Measurements from ENCODE around the gene KLF3.

KLF3 gene

DNA sequence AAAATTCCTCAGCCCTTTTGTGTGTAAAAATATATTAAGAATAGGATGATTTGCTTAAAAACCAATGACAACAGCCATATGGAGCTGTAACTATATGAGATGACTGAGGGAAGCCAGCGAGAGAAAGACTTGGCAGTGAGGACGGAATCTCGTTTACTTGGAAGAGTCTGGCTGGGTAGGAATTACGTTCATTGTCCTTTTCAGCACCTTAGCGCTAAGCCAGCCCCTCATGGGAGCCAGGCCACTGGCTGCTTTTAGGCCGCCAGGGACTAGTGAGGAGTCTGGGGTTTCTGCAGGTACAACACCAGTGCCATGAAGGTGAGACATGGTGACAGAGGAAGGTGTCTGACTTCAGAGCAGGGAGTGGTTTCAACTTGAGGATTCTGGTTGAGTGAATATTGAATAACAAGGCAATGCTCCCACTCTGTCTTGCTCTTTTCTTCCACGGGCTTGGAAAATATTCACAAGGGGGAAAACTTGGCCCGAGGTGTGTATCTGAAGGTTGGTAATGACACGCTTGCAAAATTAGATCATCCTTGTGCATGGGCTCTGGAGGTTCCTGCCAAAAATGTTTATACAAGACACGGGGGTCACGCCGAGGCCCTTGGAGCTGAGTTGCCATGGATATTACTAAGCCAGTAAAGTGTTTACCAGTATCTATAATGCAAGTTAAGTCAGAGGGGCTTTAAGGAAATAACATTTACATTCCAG lies 17.4 kb downstream of the KLF3 start:
- no peaks in the 10 kb centered on the region for H3K9me3 ChIP-seq (ENCODE audit: control insufficient read depth in 1 of 2, low read length in 2 of 2)
- H3K4me1 ChIP-seq (ENCODE audit: control insufficient read depth in 1 of 2, insufficient read depth in 2 of 2, low read length in 2 of 2) = peaks cover 29 to 43% of the 10 kb centered on the region in 2 donors
- H3K27ac ChIP-seq (ENCODE audit: low read depth, low read length) = no peak overlapping the region
- H3K4me3 ChIP-seq (ENCODE audit: low read depth in 1 of 2, low read length in 2 of 2) = no peak overlapping the region
- H3K9ac ChIP-seq (ENCODE audit: low read depth in 1 of 2, low read length in 2 of 2) = no peak overlapping the region
- H3K36me3 ChIP-seq (ENCODE audit: control insufficient read depth in 1 of 2, insufficient read depth in 2 of 2, low read length in 2 of 2) = peaks cover 24 to 39% of the 10 kb centered on the region in 2 donors
- no peaks in the 10 kb centered on the region for H3K27me3 ChIP-seq (ENCODE audit: control insufficient read depth in 1 of 2, insufficient read depth in 2 of 2, low read length in 2 of 2)

DNA sequence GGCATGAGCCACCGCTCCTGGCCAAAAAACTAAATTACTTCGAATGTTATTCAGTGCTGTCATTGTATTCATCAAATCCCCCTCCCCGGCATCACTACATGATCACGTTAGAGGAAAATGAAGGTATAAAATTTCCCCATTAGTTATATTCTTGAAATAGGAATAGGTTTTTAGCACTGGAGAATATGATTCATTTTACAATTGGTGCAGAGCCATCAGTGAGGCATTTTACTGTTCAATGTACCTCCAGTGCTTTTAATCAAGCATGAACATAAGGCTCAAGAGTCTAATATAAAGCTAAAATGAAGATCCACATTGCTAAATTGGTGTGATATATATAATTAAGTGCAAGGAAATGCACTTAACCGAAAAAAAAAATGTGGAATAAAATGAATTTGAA lies 18.3 kb downstream of the KLF3 start:
- H3K4me3 ChIP-seq (ENCODE audit: low read depth in 1 of 2, low read length in 2 of 2) = no peak overlapping the region
- no peaks in the 10 kb centered on the region for H3K9me3 ChIP-seq (ENCODE audit: control insufficient read depth in 1 of 2, low read length in 2 of 2)
- no peak overlapping the region for H3K27ac ChIP-seq (ENCODE audit: low read depth, low read length)
- no peak overlapping the region for H3K9ac ChIP-seq (ENCODE audit: low read depth in 1 of 2, low read length in 2 of 2)
- H3K36me3 ChIP-seq (ENCODE audit: control insufficient read depth in 1 of 2, insufficient read depth in 2 of 2, low read length in 2 of 2) = peaks cover 28 to 45% of the 10 kb centered on the region in 2 donors
- H3K4me1 ChIP-seq (ENCODE audit: control insufficient read depth in 1 of 2, insufficient read depth in 2 of 2, low read length in 2 of 2) = peaks cover 35 to 43% of the 10 kb centered on the region in 2 donors
- H3K27me3 ChIP-seq (ENCODE audit: control insufficient read depth in 1 of 2, insufficient read depth in 2 of 2, low read length in 2 of 2) = no peaks in the 10 kb centered on the region

DNA sequence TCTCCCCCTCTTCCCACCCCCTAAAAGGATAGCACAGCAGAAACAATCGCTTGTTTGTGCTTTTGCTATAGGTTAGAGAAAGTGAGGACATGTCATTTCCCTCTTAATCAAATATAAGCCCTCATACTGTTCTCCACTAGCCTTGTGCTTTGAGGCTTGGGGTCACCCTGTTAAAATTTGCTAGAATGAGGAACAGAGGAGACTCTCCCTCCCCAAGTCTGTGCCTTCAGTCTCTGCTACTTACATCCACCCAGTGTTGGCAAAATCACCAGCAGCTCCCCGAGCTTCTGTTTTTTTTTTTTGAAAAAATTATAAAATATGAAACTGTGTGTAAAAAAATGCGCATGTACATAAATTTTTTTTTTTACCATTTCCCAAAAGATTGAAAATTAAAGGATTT lies 19.3 kb downstream of the KLF3 start:
- Histone ChIP-seq H3K9me3 (ENCODE audit: control insufficient read depth in 1 of 2, low read length in 2 of 2) (no peaks in the 10 kb centered on the region), H3K36me3 (ENCODE audit: control insufficient read depth in 1 of 2, insufficient read depth in 2 of 2, low read length in 2 of 2) (peaks cover 28 to 48% of the 10 kb centered on the region in 2 donors), H3K27me3 (ENCODE audit: control insufficient read depth in 1 of 2, insufficient read depth in 2 of 2, low read length in 2 of 2) (no peaks in the 10 kb centered on the region), H3K4me1 (ENCODE audit: control insufficient read depth in 1 of 2, insufficient read depth in 2 of 2, low read length in 2 of 2) (peaks cover 27 to 35% of the 10 kb centered on the region in 2 donors), H3K9ac (ENCODE audit: low read depth in 1 of 2, low read length in 2 of 2) (no peak overlapping the region), H3K4me3 (ENCODE audit: low read depth in 1 of 2, low read length in 2 of 2) (no peak overlapping the region), H3K27ac (ENCODE audit: low read depth, low read length) (no peak overlapping the region)

DNA sequence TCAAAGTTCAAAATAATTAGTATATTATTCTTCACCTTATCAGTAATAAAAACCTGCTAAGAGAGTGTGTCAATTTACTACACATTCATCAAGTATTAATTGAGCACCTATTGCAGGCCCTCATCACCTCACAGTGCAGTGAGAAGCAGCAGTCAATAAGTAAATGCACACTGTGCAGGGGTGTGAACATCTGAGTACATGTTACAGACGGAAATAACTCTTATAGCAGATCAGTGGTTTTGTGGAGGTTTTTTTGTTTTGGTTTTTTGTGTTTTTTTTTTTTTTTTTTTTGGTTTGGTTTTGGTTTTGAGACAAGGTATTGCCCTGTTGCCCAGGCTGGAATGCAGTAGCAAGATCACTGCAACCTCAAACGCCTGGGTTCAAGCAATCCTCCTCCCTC lies 20.3 kb downstream of the KLF3 start:
- Histone ChIP-seq H3K4me1 (ENCODE audit: control insufficient read depth in 1 of 2, insufficient read depth in 2 of 2, low read length in 2 of 2) (peaks cover 27 to 30% of the 10 kb centered on the region in 2 donors), H3K9me3 (ENCODE audit: control insufficient read depth in 1 of 2, low read length in 2 of 2) (no peaks in the 10 kb centered on the region), H3K27ac (ENCODE audit: low read depth, low read length) (no peak overlapping the region), H3K9ac (ENCODE audit: low read depth in 1 of 2, low read length in 2 of 2) (no peak overlapping the region), H3K36me3 (ENCODE audit: control insufficient read depth in 1 of 2, insufficient read depth in 2 of 2, low read length in 2 of 2) (peaks cover 38 to 57% of the 10 kb centered on the region in 2 donors), H3K4me3 (ENCODE audit: low read depth in 1 of 2, low read length in 2 of 2) (no peak overlapping the region), H3K27me3 (ENCODE audit: control insufficient read depth in 1 of 2, insufficient read depth in 2 of 2, low read length in 2 of 2) (no peaks in the 10 kb centered on the region)

DNA sequence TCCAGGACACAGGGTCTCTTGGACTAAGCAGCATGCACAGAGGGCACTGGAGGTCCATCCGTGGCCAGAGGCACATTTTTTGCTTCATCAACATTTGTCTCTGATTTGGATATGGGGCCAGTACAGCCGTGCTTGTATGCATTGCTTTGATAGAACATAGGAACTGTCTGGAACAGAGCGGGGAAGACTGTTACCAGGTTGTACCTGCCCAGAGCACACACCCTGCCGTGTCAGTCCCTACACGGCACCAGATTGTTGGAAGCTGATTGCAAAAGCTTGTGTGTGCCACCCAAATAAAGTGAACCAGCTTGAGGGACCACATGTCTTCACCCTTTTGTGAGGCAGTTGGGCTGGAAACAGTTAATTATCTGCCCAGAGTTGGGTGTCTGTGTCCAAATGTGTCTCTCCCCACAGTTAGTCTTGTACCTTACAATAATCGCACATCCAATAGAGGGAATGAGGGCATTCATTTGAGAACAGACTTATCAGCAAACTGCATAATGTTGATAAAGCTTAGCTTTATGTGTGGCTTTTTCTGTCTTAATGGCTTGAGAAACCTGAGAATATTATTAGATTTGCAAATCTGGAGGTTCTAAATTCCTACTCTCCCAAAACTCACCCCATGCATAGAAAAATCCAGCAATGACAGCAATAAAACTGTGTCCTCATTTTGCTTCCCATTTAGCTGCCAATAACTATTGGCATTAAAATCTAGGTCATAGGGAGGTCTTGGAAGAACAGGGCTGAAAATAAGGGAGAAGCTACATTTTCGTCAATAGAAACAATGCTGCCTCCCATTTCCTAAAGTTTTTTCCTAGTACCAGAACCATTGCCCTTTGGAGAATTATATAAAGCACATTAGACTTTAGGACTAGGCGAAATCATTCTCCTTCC lies 21.2 kb downstream of the KLF3 start:
- H3K36me3 ChIP-seq (ENCODE audit: control insufficient read depth in 1 of 2, insufficient read depth in 2 of 2, low read length in 2 of 2) = peaks cover 46 to 66% of the 10 kb centered on the region in 2 donors
- no peak overlapping the region for H3K27ac ChIP-seq (ENCODE audit: low read depth, low read length)
- H3K9me3 ChIP-seq (ENCODE audit: control insufficient read depth in 1 of 2, low read length in 2 of 2) = no peaks in the 10 kb centered on the region
- peaks cover 27 to 30% of the 10 kb centered on the region in 2 donors for H3K4me1 ChIP-seq (ENCODE audit: control insufficient read depth in 1 of 2, insufficient read depth in 2 of 2, low read length in 2 of 2)
- no peaks in the 10 kb centered on the region for H3K27me3 ChIP-seq (ENCODE audit: control insufficient read depth in 1 of 2, insufficient read depth in 2 of 2, low read length in 2 of 2)
- no peak overlapping the region for H3K9ac ChIP-seq (ENCODE audit: low read depth in 1 of 2, low read length in 2 of 2)
- H3K4me3 ChIP-seq (ENCODE audit: low read depth in 1 of 2, low read length in 2 of 2) = no peak overlapping the region

DNA sequence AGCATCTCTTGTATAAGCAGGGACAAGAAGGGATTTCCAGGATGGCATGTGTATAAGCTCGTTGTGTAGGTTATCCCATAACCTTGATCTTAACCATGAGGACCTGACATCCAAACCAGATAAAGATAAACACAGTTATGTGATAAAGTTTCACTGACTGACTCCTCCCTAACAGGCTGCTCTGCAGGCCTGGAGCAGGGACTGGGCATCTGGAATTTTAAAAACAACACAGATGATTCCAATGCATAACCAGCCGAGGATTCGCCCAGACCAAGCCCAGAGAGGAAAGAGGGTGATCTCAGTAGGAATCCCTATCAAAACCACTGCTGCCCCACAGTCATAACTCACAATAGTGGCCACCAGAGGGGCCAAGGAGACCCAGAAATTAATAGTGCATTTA lies 22.7 kb downstream of the KLF3 start:
- H3K4me1 ChIP-seq (ENCODE audit: control insufficient read depth in 1 of 2, insufficient read depth in 2 of 2, low read length in 2 of 2) = peaks cover 20 to 37% of the 10 kb centered on the region in 2 donors
- no peaks in the 10 kb centered on the region for H3K27me3 ChIP-seq (ENCODE audit: control insufficient read depth in 1 of 2, insufficient read depth in 2 of 2, low read length in 2 of 2)
- H3K4me3 ChIP-seq (ENCODE audit: low read depth in 1 of 2, low read length in 2 of 2) = no peak overlapping the region
- no peak overlapping the region for H3K9ac ChIP-seq (ENCODE audit: low read depth in 1 of 2, low read length in 2 of 2)
- H3K27ac ChIP-seq (ENCODE audit: low read depth, low read length) = no peak overlapping the region
- H3K36me3 ChIP-seq (ENCODE audit: control insufficient read depth in 1 of 2, insufficient read depth in 2 of 2, low read length in 2 of 2) = peaks cover 52 to 67% of the 10 kb centered on the region in 2 donors
- H3K9me3 ChIP-seq (ENCODE audit: control insufficient read depth in 1 of 2, low read length in 2 of 2) = no peaks in the 10 kb centered on the region

DNA sequence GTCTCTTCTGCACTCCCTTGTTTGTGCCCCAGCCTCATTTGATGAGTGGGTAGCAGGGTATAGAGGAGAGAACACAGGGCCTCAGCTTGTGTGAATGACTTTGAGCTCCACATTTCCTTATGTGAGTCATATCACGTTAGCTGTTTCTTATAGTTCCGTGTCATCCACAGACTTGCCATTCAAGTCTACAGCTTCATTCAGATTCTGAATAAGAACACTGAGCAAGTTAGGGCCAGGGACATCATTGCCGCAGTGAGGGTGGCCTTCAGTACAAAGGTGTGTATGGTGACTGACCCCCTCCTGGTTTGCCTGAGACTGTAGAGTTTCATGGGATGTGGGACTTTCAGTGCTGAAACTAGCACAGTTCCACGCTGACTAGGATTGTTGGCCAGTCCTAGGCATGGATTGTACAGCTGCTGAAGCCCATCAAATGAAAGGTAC lies 23.6 kb downstream of the KLF3 start:
- Histone ChIP-seq H3K9ac (ENCODE audit: low read depth in 1 of 2, low read length in 2 of 2) (no peak overlapping the region), H3K9me3 (ENCODE audit: control insufficient read depth in 1 of 2, low read length in 2 of 2) (no peaks in the 10 kb centered on the region), H3K27ac (ENCODE audit: low read depth, low read length) (no peak overlapping the region), H3K4me1 (ENCODE audit: control insufficient read depth in 1 of 2, insufficient read depth in 2 of 2, low read length in 2 of 2) (peaks cover 19 to 40% of the 10 kb centered on the region in 2 donors), H3K27me3 (ENCODE audit: control insufficient read depth in 1 of 2, insufficient read depth in 2 of 2, low read length in 2 of 2) (no peaks in the 10 kb centered on the region), H3K36me3 (ENCODE audit: control insufficient read depth in 1 of 2, insufficient read depth in 2 of 2, low read length in 2 of 2) (peaks cover 50 to 73% of the 10 kb centered on the region in 2 donors), H3K4me3 (ENCODE audit: low read depth in 1 of 2, low read length in 2 of 2) (no peak overlapping the region)

DNA sequence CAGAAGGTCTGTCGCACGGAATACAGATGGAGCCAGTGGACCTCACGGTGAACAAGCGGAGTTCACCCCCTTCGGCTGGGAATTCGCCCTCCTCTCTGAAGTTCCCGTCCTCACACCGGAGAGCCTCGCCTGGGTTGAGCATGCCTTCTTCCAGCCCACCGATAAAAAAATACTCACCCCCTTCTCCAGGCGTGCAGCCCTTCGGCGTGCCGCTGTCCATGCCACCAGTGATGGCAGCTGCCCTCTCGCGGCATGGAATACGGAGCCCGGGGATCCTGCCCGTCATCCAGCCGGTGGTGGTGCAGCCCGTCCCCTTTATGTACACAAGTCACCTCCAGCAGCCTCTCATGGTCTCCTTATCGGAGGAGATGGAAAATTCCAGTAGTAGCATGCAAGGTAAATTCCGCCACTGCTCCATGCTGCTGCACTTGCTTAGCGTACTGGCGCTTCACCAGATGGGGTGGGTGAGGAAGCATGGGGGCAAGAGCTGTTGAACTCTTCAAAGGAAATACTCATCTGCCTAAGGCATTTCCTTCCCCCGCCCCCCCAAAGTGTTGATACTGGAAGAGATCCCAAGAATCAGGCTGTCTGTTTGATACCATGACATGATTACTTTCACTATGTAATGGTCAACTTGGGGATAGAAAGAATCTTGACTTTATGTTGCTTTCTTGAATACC lies 24.8 kb downstream of the KLF3 start:
- Histone ChIP-seq H3K4me3 (ENCODE audit: low read depth in 1 of 2, low read length in 2 of 2) (no peak overlapping the region), H3K36me3 (ENCODE audit: control insufficient read depth in 1 of 2, insufficient read depth in 2 of 2, low read length in 2 of 2) (peaks cover 50 to 76% of the 10 kb centered on the region in 2 donors), H3K4me1 (ENCODE audit: control insufficient read depth in 1 of 2, insufficient read depth in 2 of 2, low read length in 2 of 2) (peaks cover 19 to 38% of the 10 kb centered on the region in 2 donors), H3K9ac (ENCODE audit: low read depth in 1 of 2, low read length in 2 of 2) (no peak overlapping the region), H3K27ac (ENCODE audit: low read depth, low read length) (no peak overlapping the region), H3K9me3 (ENCODE audit: control insufficient read depth in 1 of 2, low read length in 2 of 2) (no peaks in the 10 kb centered on the region), H3K27me3 (ENCODE audit: control insufficient read depth in 1 of 2, insufficient read depth in 2 of 2, low read length in 2 of 2) (no peaks in the 10 kb centered on the region)

DNA sequence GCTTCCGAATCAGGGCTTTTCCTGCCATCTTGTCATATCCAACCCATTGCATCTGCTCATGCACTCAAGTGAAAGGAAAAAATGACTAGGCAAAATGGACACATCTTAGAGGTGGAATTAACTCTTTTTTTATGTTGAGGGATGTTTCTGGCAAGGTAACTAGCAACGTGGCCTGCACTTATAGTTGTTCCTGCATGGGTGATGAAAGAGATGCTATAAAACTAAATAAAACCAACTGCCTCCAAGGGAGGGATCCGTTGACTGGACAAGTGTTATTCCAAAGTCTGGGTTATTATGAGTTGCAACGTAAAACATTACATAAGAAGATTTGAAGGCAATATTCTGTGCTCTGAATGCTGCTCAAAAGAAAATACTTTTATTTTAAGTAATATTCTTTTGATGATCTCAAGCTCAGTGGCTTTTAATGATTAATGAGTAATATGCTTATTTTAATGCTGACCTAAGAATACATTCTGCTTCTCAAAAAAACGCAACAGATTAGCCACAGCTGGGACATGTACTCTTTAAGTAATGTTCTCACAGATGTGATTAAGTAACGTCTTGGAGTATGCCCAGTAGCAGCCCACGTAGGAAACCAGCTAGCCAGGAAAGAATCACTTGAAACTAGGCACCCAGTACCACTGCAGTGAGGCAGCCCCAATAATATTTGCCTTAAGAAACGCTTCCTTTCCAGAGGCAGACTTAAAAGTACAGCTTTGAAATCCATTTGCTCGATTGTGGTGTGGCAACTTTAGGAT lies 27.4 kb downstream of the KLF3 start:
- H3K36me3 ChIP-seq (ENCODE audit: control insufficient read depth in 1 of 2, insufficient read depth in 2 of 2, low read length in 2 of 2) = peaks cover 53 to 87% of the 10 kb centered on the region in 2 donors
- no peak overlapping the region for H3K9ac ChIP-seq (ENCODE audit: low read depth in 1 of 2, low read length in 2 of 2)
- H3K27me3 ChIP-seq (ENCODE audit: control insufficient read depth in 1 of 2, insufficient read depth in 2 of 2, low read length in 2 of 2) = no peaks in the 10 kb centered on the region
- no peaks in the 10 kb centered on the region for H3K9me3 ChIP-seq (ENCODE audit: control insufficient read depth in 1 of 2, low read length in 2 of 2)
- H3K4me3 ChIP-seq (ENCODE audit: low read depth in 1 of 2, low read length in 2 of 2) = no peak overlapping the region
- no peak overlapping the region for H3K27ac ChIP-seq (ENCODE audit: low read depth, low read length)
- peaks cover 6 to 21% of the 10 kb centered on the region in 2 donors for H3K4me1 ChIP-seq (ENCODE audit: control insufficient read depth in 1 of 2, insufficient read depth in 2 of 2, low read length in 2 of 2)

All from duodenal mucosa (tissue), 2 donors.